Measurements from ENCODE around the gene GCK. TPM values are rescaled to one million over a fixed set of nuclear protein-coding genes. Genes with fewer than 3 reads are reported as not detected.

GCK gene
- total RNA-seq, 3 donors from 2014 or later (not counting 1 experiment from before 2014, with no cell fraction given), result not detected

GRCh38 chr7:44094883-44095592 is 94.2 kb downstream of the GCK start:
- Mint-ChIP-seq H3K4me1 (no peaks in the 10 kb centered on the region), H3K9me3 (no peaks in the 10 kb centered on the region), H3K27me3 (ENCODE audit: low read depth in 2 of 2) (peaks cover 3 to 6% of the 10 kb centered on the region in 2 donors), H3K4me3 (no peak overlapping the region), H3K36me3 (no peaks in the 10 kb centered on the region), H3K27ac (no peak overlapping the region)
- Histone ChIP-seq H3K36me3 (ENCODE audit: control insufficient read depth, insufficient read depth, low read length) (no peaks in the 10 kb centered on the region), H3K4me1 (ENCODE audit: control insufficient read depth, insufficient read depth, low read length) (peaks cover 11% of the 10 kb centered on the region), H3K27ac (ENCODE audit: low read length) (no peak overlapping the region), H3K27me3 (ENCODE audit: control insufficient read depth, insufficient read depth, low read length) (no peaks in the 10 kb centered on the region), H3K4me3 (ENCODE audit: low read length) (no peak overlapping the region), H3K9me3 (ENCODE audit: control insufficient read depth, insufficient read depth, low read length) (no peaks in the 10 kb centered on the region)
- no peak for ATAC-seq
- intact Hi-C loops (cut with micrococcal nuclease), result no loop called here
- no peak for TF ChIP-seq CTCF (IDR thresholded peaks at IDR 0.05)
- DNase-seq, result no peak
- WGBS (ENCODE audit: insufficient coverage), result 73% methylated on average over 2 of the region's 2 CpGs

GRCh38 chr7:44094365-44094764 is 94.9 kb downstream of the GCK start:
- 51% methylated on average over 2 of the region's 2 CpGs for WGBS (ENCODE audit: insufficient coverage)
- no peak for ATAC-seq
- Histone ChIP-seq H3K4me3 (ENCODE audit: low read length) (no peak overlapping the region), H3K27ac (ENCODE audit: low read length) (no peak overlapping the region), H3K36me3 (ENCODE audit: control insufficient read depth, insufficient read depth, low read length) (no peaks in the 10 kb centered on the region), H3K4me1 (ENCODE audit: control insufficient read depth, insufficient read depth, low read length) (peaks cover 11% of the 10 kb centered on the region), H3K9me3 (ENCODE audit: control insufficient read depth, insufficient read depth, low read length) (no peaks in the 10 kb centered on the region), H3K27me3 (ENCODE audit: control insufficient read depth, insufficient read depth, low read length) (no peaks in the 10 kb centered on the region)
- intact Hi-C loops (cut with micrococcal nuclease), result no loop called here
- Mint-ChIP-seq H3K9me3 (no peaks in the 10 kb centered on the region), H3K4me1 (no peaks in the 10 kb centered on the region), H3K27me3 (ENCODE audit: low read depth in 2 of 2) (peaks cover 3 to 6% of the 10 kb centered on the region in 2 donors), H3K4me3 (no peak overlapping the region), H3K36me3 (no peaks in the 10 kb centered on the region), H3K27ac (no peak overlapping the region)
- no peak for TF ChIP-seq CTCF (IDR thresholded peaks at IDR 0.05)
- no peak for DNase-seq

Other genes starting within 250 kb of the GCK start
- gene SPDYE1, start 191.5 kb downstream of the GCK start, total RNA-seq, result under 1 TPM in 2 of 3 donors, not detected in 1; 0.18 to 0.24 TPM
- 100 to 1,000 TPM; 123 to 129 (median 129) TPM for gene DBNL, start 144.7 kb downstream of the GCK start, total RNA-seq
- gene PGAM2, start 123.9 kb downstream of the GCK start, total RNA-seq, result 1 to 10 TPM; 1.0 to 1.9 (median 1.5) TPM
- gene POLM, start 106.9 kb downstream of the GCK start, total RNA-seq, result 10 to 100 TPM; 41.7 to 74.1 (median 50.9) TPM
- gene AEBP1, start 85.1 kb downstream of the GCK start, total RNA-seq, result 1 to 10 TPM; 3.3 to 9.0 (median 6.4) TPM
- gene POLD2, start 65.9 kb downstream of the GCK start, total RNA-seq, result 10 to 100 TPM; 30.1 to 38.3 (median 38.1) TPM
- not detected for gene MYL7, start 48.1 kb downstream of the GCK start, total RNA-seq
- 100 to 1,000 TPM in 1 of 3 donors, 10 to 100 TPM in 2; 72.4 to 107 (median 87.1) TPM for gene YKT6, start 11.5 kb upstream of the GCK start, total RNA-seq
- under 1 TPM in 1 of 3 donors, not detected in 2; 0.70 TPM for gene CAMK2B, start 136.2 kb upstream of the GCK start, total RNA-seq